GM23338 (cell line): Measurements from ENCODE around the gene TTLL3. TPM values are rescaled to one million over a fixed set of nuclear protein-coding genes. Genes with fewer than 3 reads are reported as not detected.
A peak's percentile ranks its signal among the peaks of the same experiment; 100 is the strongest.

Source experiments
- ATAC-seq: fragments of 200-7000 bp; cut with Tn5 transposase; 3 replicates; pipeline ENCODE4 v1.9.1; 2020
- DNase-seq: peaks from one replicate; pipeline ENCODE4 v3.0.0-alpha.2; 2015; ENCODE audit warnings: low spot score
- H2AFZ ChIP-seq: fragments of 200-600 bp; sonication (generic); 2 replicates; pipeline ENCODE4 v1.8.0; 2016; ENCODE audit warnings: antibody characterized with exemption, mild to moderate bottlenecking, moderate library complexity
- H3F3A ChIP-seq: fragments of 200-600 bp; sonication (generic); replicated peaks from 2 replicates; pipeline ENCODE4 v1.8.0; 2017; ENCODE audit warnings: antibody characterized with exemption, mixed run types, low read depth
- H3K27ac ChIP-seq: fragments of 200-600 bp; sonication (generic); 2 replicates; pipeline ENCODE4 v1.6.1; 2016; ENCODE audit warnings: low read depth
- H3K27me3 ChIP-seq: fragments of 200-600 bp; sonication (generic); 2 replicates; pipeline ENCODE4 v1.8.0; 2016; ENCODE audit warnings: mild to moderate bottlenecking, mixed run types, moderate library complexity; ENCODE audit not compliant: insufficient read depth
- H3K36me3 ChIP-seq: fragments of 200-600 bp; sonication (generic); 2 replicates; pipeline ENCODE4 v1.8.0; 2016; ENCODE audit warnings: mild to moderate bottlenecking; ENCODE audit not compliant: insufficient read depth
- H3K4me1 ChIP-seq: fragments of 200-600 bp; sonication (generic); 2 replicates; pipeline ENCODE4 v1.8.0; 2016; ENCODE audit warnings: mild to moderate bottlenecking, moderate library complexity; ENCODE audit not compliant: insufficient read depth
- H3K4me2 ChIP-seq: fragments of 200-600 bp; sonication (generic); 2 replicates; pipeline ENCODE4 v1.7.1; 2017; ENCODE audit warnings: mixed run types
- H3K4me3 ChIP-seq: fragments of 200-600 bp; sonication (generic); 2 replicates; pipeline ENCODE4 v1.6.1; 2016; ENCODE audit warnings: mixed run types
- H3K79me2 ChIP-seq: fragments of 200-600 bp; sonication (generic); replicated peaks from 2 replicates; pipeline ENCODE4 v1.8.0; 2017; ENCODE audit warnings: mild to moderate bottlenecking; ENCODE audit not compliant: insufficient read depth
- H3K9me2 ChIP-seq: fragments of 200-600 bp; sonication (generic); 2 replicates; pipeline ENCODE4 v1.8.0; 2017; ENCODE audit not compliant: insufficient read depth
- H4K20me1 ChIP-seq: fragments of 200-600 bp; sonication (generic); replicated peaks from 2 replicates; pipeline ENCODE4 v1.8.0; 2017; ENCODE audit warnings: mild to moderate bottlenecking; ENCODE audit not compliant: insufficient read depth
- H3K27ac Mint-ChIP-seq: 2 replicates; pipeline ENCODE4 v1.8.0; 2020; ENCODE audit warnings: inconsistent platforms, mild to moderate bottlenecking, moderate library complexity, mixed read lengths
- H3K27me3 Mint-ChIP-seq: 3 replicates; pipeline ENCODE4 v1.8.0; 2022; ENCODE audit warnings: low read depth, mild to moderate bottlenecking, moderate library complexity, mixed read lengths, inconsistent platforms; ENCODE audit not compliant: insufficient read depth, poor library complexity
- H3K36me3 Mint-ChIP-seq: 3 replicates; pipeline ENCODE4 v1.8.0; 2021; ENCODE audit warnings: low read depth, mild to moderate bottlenecking, inconsistent platforms, moderate library complexity, mixed read lengths
- H3K4me1 Mint-ChIP-seq: 3 replicates; pipeline ENCODE4 v1.8.0; 2020; ENCODE audit warnings: mild to moderate bottlenecking, inconsistent platforms, mixed read lengths
- H3K4me3 Mint-ChIP-seq: 3 replicates; pipeline ENCODE4 v1.8.0; 2021; ENCODE audit warnings: moderate library complexity, mild to moderate bottlenecking, inconsistent platforms, mixed read lengths
- H3K9me3 Mint-ChIP-seq: 3 replicates; pipeline ENCODE4 v1.8.0; 2020; ENCODE audit warnings: moderate library complexity, mild to moderate bottlenecking, inconsistent platforms, mixed read lengths
- CREB1 ChIP-seq: fragments of 250-450 bp; sonication (Bioruptor Pico); IDR thresholded peaks from 2 replicates; pipeline ENCODE4 v1.5.0; 2020; ENCODE audit warnings: low read depth, mild to moderate bottlenecking, moderate library complexity
- EZH2 ChIP-seq: fragments of 200-600 bp; sonication (generic); IDR thresholded peaks from one replicate; pipeline ENCODE4 v1.8.0; 2017; ENCODE audit warnings: antibody characterized with exemption, mild to moderate bottlenecking, low read depth; ENCODE audit not compliant: unreplicated experiment
- JUNB ChIP-seq: IDR thresholded peaks from one replicate; pipeline ENCODE4 v1.6.1; 2016; ENCODE audit warnings: antibody characterized with exemption; ENCODE audit not compliant: unreplicated experiment
- NANOG ChIP-seq: IDR thresholded peaks from 2 replicates; pipeline ENCODE4 v1.6.1; 2016; ENCODE audit warnings: antibody characterized with exemption, borderline replicate concordance
- POLR2AphosphoS5 ChIP-seq: IDR thresholded peaks from 2 replicates; pipeline ENCODE4 v1.6.1; 2016; ENCODE audit warnings: antibody characterized with exemption, low read depth
- ZNF331 ChIP-seq: fragments of 250-450 bp; sonication (Bioruptor Pico); IDR thresholded peaks from 2 replicates; pipeline ENCODE4 v1.5.0; 2020; ENCODE audit warnings: low read depth, mild to moderate bottlenecking, moderate library complexity
- polyA plus RNA-seq: library from polyadenylated mRNA; unstranded; fragments of >200 nt; fragmentation: Nextera tagmentation; extraction: Ambion mirVana; gene quantifications from 2 replicates; pipeline ENCODE4 v1.2.1, GENCODE V29; 2016
- total RNA-seq: library from RNA; depleted of rRNA; stranded (reverse); fragments of >200 nt; shearing (Covaris generic); gene quantifications from 2 replicates; pipeline ENCODE4 v1.2.3, GENCODE V29; 2014
- TF ChIP-seq, protein P1 (sequence below): IDR thresholded peaks from one replicate; pipeline ENCODE4 v1.6.1; 2018; ENCODE audit warnings: antibody characterized with exemption; ENCODE audit not compliant: unreplicated experiment
- TF ChIP-seq, protein P2 (sequence below), 2 experiments: fragments of 200-600 bp in 1 of 2; sonication (generic) in 1 of 2; conservative IDR thresholded peaks; 2 replicates each; pipeline versions ENCODE4 v1.5.1 to v1.6.1; 2016 to 2017; ENCODE audit warnings: antibody characterized with exemption in 2 of 2, low read depth in 2 of 2, mild to moderate bottlenecking in 2 of 2, moderate library complexity in 1 of 2
- TF ChIP-seq, protein P3 (sequence below): IDR thresholded peaks from 2 replicates; pipeline ENCODE4 v1.6.1; 2016; ENCODE audit warnings: antibody characterized with exemption

Gene TTLL3
- total and polyA plus RNA-seq, 2 experiments from 2014 or later, result 3.7 to 5.3 TPM

DNA sequence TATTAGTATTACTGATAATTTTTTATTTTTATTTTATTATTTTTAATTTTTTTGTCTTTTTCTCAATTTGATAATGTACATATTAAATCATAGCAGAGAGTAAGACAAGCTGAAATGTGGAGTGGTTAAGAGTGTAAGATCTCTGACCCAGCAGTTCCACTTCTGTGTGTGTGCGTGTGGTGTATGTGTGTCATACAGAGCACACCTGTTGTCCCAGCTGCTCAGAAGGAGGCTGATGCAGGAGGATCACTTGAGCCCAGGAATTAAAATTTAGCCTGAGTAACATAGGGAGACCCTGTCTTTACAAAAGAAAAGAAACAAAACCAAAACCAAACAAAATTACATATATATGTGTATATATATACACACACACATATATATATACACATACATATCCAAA lies 71.4 kb downstream of the TTLL3 start (continued):
- TF ChIP-seq, protein P1, sequence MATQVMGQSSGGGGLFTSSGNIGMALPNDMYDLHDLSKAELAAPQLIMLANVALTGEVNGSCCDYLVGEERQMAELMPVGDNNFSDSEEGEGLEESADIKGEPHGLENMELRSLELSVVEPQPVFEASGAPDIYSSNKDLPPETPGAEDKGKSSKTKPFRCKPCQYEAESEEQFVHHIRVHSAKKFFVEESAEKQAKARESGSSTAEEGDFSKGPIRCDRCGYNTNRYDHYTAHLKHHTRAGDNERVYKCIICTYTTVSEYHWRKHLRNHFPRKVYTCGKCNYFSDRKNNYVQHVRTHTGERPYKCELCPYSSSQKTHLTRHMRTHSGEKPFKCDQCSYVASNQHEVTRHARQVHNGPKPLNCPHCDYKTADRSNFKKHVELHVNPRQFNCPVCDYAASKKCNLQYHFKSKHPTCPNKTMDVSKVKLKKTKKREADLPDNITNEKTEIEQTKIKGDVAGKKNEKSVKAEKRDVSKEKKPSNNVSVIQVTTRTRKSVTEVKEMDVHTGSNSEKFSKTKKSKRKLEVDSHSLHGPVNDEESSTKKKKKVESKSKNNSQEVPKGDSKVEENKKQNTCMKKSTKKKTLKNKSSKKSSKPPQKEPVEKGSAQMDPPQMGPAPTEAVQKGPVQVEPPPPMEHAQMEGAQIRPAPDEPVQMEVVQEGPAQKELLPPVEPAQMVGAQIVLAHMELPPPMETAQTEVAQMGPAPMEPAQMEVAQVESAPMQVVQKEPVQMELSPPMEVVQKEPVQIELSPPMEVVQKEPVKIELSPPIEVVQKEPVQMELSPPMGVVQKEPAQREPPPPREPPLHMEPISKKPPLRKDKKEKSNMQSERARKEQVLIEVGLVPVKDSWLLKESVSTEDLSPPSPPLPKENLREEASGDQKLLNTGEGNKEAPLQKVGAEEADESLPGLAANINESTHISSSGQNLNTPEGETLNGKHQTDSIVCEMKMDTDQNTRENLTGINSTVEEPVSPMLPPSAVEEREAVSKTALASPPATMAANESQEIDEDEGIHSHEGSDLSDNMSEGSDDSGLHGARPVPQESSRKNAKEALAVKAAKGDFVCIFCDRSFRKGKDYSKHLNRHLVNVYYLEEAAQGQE, result no peak
- TF ChIP-seq EZH2, result no peak
- TF ChIP-seq CREB1 (CRISPR knock-in tag), result no peak
- no peak for TF ChIP-seq POLR2AphosphoS5
- TF ChIP-seq, protein P2, sequence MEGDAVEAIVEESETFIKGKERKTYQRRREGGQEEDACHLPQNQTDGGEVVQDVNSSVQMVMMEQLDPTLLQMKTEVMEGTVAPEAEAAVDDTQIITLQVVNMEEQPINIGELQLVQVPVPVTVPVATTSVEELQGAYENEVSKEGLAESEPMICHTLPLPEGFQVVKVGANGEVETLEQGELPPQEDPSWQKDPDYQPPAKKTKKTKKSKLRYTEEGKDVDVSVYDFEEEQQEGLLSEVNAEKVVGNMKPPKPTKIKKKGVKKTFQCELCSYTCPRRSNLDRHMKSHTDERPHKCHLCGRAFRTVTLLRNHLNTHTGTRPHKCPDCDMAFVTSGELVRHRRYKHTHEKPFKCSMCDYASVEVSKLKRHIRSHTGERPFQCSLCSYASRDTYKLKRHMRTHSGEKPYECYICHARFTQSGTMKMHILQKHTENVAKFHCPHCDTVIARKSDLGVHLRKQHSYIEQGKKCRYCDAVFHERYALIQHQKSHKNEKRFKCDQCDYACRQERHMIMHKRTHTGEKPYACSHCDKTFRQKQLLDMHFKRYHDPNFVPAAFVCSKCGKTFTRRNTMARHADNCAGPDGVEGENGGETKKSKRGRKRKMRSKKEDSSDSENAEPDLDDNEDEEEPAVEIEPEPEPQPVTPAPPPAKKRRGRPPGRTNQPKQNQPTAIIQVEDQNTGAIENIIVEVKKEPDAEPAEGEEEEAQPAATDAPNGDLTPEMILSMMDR (conservative IDR thresholded peaks at IDR 0.05; ENCODE audit: low read depth in 2 of 2), result no peak
- TF ChIP-seq, protein P3, sequence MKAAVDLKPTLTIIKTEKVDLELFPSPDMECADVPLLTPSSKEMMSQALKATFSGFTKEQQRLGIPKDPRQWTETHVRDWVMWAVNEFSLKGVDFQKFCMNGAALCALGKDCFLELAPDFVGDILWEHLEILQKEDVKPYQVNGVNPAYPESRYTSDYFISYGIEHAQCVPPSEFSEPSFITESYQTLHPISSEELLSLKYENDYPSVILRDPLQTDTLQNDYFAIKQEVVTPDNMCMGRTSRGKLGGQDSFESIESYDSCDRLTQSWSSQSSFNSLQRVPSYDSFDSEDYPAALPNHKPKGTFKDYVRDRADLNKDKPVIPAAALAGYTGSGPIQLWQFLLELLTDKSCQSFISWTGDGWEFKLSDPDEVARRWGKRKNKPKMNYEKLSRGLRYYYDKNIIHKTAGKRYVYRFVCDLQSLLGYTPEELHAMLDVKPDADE, result no peak
- no peak for TF ChIP-seq JUNB
- TF ChIP-seq ZNF331, result no peak

DNA sequence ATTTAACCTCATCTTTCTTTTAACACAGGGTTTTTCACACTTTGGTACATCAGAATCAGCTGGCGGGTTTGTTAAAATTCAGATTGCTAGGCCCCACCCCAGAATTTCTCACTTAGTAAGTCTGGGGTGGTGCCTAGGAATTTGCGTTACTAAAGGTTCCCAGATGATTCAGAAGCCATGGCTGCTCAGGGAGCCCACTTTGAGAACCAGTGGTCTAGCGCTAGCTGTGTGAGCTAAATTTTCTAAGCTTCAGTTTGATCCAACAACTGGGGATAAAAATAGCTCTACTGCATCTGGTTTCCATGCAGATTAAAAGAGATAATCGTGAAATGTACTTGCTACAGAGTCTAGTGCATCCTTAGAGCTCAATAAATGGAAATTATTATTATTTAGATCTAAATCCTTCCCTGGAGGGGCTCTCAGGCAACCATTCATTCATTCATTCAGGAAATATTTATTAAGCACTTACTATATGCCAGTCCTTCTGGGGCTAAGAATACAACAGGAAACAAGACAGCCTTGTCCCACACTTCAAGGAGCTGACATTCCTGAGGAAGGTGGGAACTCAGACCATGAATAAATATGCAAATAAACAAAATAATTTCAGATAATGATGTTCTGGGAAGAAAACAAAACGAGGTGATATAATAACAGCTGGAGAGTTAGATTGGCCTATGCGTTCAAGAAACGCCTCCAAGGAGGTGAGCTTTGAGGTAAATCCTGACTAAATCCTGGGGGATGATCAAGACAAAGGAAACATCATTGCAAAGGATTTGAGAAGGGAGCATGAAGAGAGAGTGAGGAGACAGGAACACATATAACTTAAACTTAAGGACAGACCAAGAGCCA lies 73.9 kb downstream of the TTLL3 start:
- H3K79me2 ChIP-seq, result no peaks in the 10 kb centered on the region
- H3K4me2 ChIP-seq, result no peak overlapping the region
- ATAC-seq (no peak), DNase-seq (no peak)
- H3F3A ChIP-seq, result no peaks in the 10 kb centered on the region
- Mint-ChIP-seq H3K36me3 (no peaks in the 10 kb centered on the region), H3K4me1 (no peaks in the 10 kb centered on the region), H3K27me3 (peaks cover 5% of the 10 kb centered on the region), H3K9me3 (no peaks in the 10 kb centered on the region), H3K27ac (no peak overlapping the region), H3K4me3 (no peak overlapping the region)
- no peaks in the 10 kb centered on the region for H3K27me3 ChIP-seq
- no peaks in the 10 kb centered on the region for H4K20me1 ChIP-seq
- peak overlapping the region; percentile 35; the same call in 1 of the 2 replicates for H2AFZ ChIP-seq
- H3K9me2 ChIP-seq, result no peaks in the 10 kb centered on the region
- H3K27ac ChIP-seq, result no peak overlapping the region
- no peaks in the 10 kb centered on the region for H3K36me3 ChIP-seq
- H3K4me3 ChIP-seq, result no peak overlapping the region
- no peaks in the 10 kb centered on the region for H3K4me1 ChIP-seq
- TF ChIP-seq ZNF331, result no peak
- no peak for TF ChIP-seq NANOG
- TF ChIP-seq, protein P2 (conservative IDR thresholded peaks at IDR 0.05; ENCODE audit: low read depth in 2 of 2), result no peak
- no peak for TF ChIP-seq EZH2
